ENCODE measurements around the gene ELN.

Gene ELN

GRCh38 chr7:74022507-74022906 lies 5.5 kb upstream of the ELN start:
- no peaks in the 10 kb centered on the region for H4K20me1 ChIP-seq (ENCODE audit: control insufficient read depth, insufficient read depth, low read depth, low read length)
- no peak overlapping the region for H3K4me2 ChIP-seq (ENCODE audit: low read length)
- no peaks in the 10 kb centered on the region for H3K9me2 ChIP-seq (replicated peaks; ENCODE audit: control insufficient read depth, low read length)
- H3F3A ChIP-seq (ENCODE audit: control insufficient read depth, insufficient read depth), result no peaks in the 10 kb centered on the region
- H3K27ac ChIP-seq (ENCODE audit: low read depth, low read length), result no peak overlapping the region
- no peak for TF ChIP-seq EZH2phosphoT487 (IDR thresholded peaks at IDR 0.05; ENCODE audit: borderline replicate concordance, low read length)
- TF ChIP-seq, protein P1, sequence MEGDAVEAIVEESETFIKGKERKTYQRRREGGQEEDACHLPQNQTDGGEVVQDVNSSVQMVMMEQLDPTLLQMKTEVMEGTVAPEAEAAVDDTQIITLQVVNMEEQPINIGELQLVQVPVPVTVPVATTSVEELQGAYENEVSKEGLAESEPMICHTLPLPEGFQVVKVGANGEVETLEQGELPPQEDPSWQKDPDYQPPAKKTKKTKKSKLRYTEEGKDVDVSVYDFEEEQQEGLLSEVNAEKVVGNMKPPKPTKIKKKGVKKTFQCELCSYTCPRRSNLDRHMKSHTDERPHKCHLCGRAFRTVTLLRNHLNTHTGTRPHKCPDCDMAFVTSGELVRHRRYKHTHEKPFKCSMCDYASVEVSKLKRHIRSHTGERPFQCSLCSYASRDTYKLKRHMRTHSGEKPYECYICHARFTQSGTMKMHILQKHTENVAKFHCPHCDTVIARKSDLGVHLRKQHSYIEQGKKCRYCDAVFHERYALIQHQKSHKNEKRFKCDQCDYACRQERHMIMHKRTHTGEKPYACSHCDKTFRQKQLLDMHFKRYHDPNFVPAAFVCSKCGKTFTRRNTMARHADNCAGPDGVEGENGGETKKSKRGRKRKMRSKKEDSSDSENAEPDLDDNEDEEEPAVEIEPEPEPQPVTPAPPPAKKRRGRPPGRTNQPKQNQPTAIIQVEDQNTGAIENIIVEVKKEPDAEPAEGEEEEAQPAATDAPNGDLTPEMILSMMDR (IDR thresholded peaks at IDR 0.05; ENCODE audit: low read depth, low read length, poor library complexity, severe bottlenecking), result no peak
- H3K36me3 ChIP-seq (ENCODE audit: control insufficient read depth, low read length), result no peaks in the 10 kb centered on the region
- no peaks in the 10 kb centered on the region for H3K9me3 ChIP-seq (ENCODE audit: control insufficient read depth, insufficient read depth, low read length)
- H3K4me1 ChIP-seq (ENCODE audit: control insufficient read depth, low read length), result no peaks in the 10 kb centered on the region
- no peak overlapping the region for H3K4me3 ChIP-seq (ENCODE audit: low read length)
- no peaks in the 10 kb centered on the region for H3K79me2 ChIP-seq (ENCODE audit: control insufficient read depth, low read length)
- H3K27me3 ChIP-seq (ENCODE audit: control insufficient read depth, low read length), result peaks cover 42% of the 10 kb centered on the region

DNA sequence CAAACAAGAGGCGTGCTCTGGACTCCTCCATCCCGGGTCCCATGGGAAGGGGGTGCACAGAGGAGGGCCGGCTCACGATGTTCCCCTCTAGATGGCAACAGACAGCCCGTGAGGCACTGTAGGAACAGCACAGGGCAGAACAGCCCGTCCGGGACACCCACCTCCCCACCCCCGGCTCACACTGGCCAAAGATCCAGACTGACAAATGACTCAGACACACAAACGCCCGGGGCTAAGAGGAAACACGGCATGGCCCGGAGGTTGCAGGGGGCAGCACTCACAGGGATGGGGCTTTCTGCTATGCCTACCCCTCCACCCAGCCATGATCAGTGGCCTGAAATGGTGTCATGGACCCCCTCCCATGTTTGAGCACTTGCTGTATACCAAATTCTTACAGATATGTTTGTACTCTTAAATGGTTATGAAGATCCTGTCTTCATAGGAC lies 4.9 kb upstream of the ELN start:
- Histone ChIP-seq H3K79me2 (ENCODE audit: control insufficient read depth, low read length) (no peaks in the 10 kb centered on the region), H3K9me2 (replicated peaks; ENCODE audit: control insufficient read depth, low read length) (no peaks in the 10 kb centered on the region), H3K36me3 (ENCODE audit: control insufficient read depth, low read length) (no peaks in the 10 kb centered on the region), H3K4me3 (ENCODE audit: low read length) (no peak overlapping the region), H3K9me3 (ENCODE audit: control insufficient read depth, insufficient read depth, low read length) (no peaks in the 10 kb centered on the region), H3K27ac (ENCODE audit: low read depth, low read length) (no peak overlapping the region), H4K20me1 (ENCODE audit: control insufficient read depth, insufficient read depth, low read depth, low read length) (no peaks in the 10 kb centered on the region), H3K4me1 (ENCODE audit: control insufficient read depth, low read length) (no peaks in the 10 kb centered on the region), H3K4me2 (ENCODE audit: low read length) (no peak overlapping the region), H3K27me3 (ENCODE audit: control insufficient read depth, low read length) (peaks cover 44% of the 10 kb centered on the region), H3F3A (ENCODE audit: control insufficient read depth, insufficient read depth) (no peaks in the 10 kb centered on the region)
- TF ChIP-seq EZH2phosphoT487 (IDR thresholded peaks at IDR 0.05; ENCODE audit: borderline replicate concordance, low read length), result no peak
- TF ChIP-seq, protein P1 (IDR thresholded peaks at IDR 0.05; ENCODE audit: low read depth, low read length, poor library complexity, severe bottlenecking), result no peak

DNA sequence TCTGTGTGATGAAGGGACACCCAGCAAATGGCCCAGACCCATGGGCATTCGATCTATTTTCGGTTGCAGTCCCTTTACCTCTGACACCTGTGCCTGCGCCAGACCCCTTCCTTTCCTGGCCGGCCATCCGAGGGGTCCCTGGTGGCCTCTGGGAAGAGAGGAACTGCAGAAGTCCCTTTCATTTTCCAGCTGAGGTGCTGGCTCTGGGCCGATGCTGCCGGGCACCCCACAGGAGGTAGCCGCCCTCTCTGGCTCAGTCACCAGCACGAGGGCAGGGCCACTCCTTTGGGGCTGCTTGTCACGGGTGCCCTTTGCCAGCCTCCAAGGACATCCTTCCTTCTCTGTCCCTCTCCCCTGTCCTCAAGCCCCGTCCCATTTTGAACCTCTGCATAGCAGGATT lies 4.2 kb upstream of the ELN start:
- Histone ChIP-seq H3F3A (ENCODE audit: control insufficient read depth, insufficient read depth) (no peaks in the 10 kb centered on the region), H4K20me1 (ENCODE audit: control insufficient read depth, insufficient read depth, low read depth, low read length) (no peaks in the 10 kb centered on the region), H3K4me2 (ENCODE audit: low read length) (no peak overlapping the region)

More for the DNA sequence above, 4.2 kb upstream of the ELN start:
- no peaks in the 10 kb centered on the region for H3K36me3 ChIP-seq (ENCODE audit: control insufficient read depth, low read length)
- no peak overlapping the region for H3K4me3 ChIP-seq (ENCODE audit: low read length)
- no peaks in the 10 kb centered on the region for H3K9me3 ChIP-seq (ENCODE audit: control insufficient read depth, insufficient read depth, low read length)
- no peaks in the 10 kb centered on the region for H3K79me2 ChIP-seq (ENCODE audit: control insufficient read depth, low read length)
- H3K27ac ChIP-seq (ENCODE audit: low read depth, low read length), result no peak overlapping the region
- no peaks in the 10 kb centered on the region for H3K9me2 ChIP-seq (replicated peaks; ENCODE audit: control insufficient read depth, low read length)
- peaks cover 50% of the 10 kb centered on the region for H3K27me3 ChIP-seq (ENCODE audit: control insufficient read depth, low read length)
- no peaks in the 10 kb centered on the region for H3K4me1 ChIP-seq (ENCODE audit: control insufficient read depth, low read length)
- TF ChIP-seq, protein P1 (IDR thresholded peaks at IDR 0.05; ENCODE audit: low read depth, low read length, poor library complexity, severe bottlenecking), result no peak
- no peak for TF ChIP-seq EZH2phosphoT487 (IDR thresholded peaks at IDR 0.05; ENCODE audit: borderline replicate concordance, low read length)
